ENCODE measurements around the gene STX17. TPM values are rescaled to one million over a fixed set of nuclear protein-coding genes. Genes with fewer than 3 reads are reported as not detected.

The STX17 gene
- total and polyA plus RNA-seq, 8 donors = 4.0 to 27.9 (median 21.8) TPM

DNA sequence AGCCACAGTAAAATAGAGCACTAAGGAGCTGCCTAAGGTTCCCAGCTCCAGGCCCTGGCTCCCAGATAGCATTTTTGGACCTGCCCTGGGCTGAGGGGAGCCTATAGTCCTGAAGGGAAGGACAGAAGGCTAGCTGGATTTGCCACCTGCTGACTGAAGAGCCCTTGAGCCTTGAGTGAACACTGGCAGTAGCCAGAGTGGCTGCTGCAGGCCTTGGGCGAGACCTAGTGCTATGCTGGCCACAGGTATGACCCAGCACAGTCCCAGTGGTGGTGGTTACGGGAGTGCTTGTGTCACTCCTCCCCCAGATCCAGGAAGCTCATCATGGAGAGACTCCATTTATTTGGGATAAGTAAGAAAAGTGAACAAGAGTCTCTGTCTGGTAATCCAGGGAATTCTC, 10.3 kb upstream of the STX17 start:
- Histone ChIP-seq H3K4me1 (no peaks in the 10 kb centered on the region), H3K27ac (no peak overlapping the region), H3K27me3 (no peaks in the 10 kb centered on the region), H3K4me3 (no peak overlapping the region), H3K36me3 (no peaks in the 10 kb centered on the region), H3K9me3 (no peaks in the 10 kb centered on the region)
- intact Hi-C loops (cut with DNase I) = no loop called here
- no peak for FAIRE-seq
- DNase-seq = no peak
- TF ChIP-seq, protein P1, sequence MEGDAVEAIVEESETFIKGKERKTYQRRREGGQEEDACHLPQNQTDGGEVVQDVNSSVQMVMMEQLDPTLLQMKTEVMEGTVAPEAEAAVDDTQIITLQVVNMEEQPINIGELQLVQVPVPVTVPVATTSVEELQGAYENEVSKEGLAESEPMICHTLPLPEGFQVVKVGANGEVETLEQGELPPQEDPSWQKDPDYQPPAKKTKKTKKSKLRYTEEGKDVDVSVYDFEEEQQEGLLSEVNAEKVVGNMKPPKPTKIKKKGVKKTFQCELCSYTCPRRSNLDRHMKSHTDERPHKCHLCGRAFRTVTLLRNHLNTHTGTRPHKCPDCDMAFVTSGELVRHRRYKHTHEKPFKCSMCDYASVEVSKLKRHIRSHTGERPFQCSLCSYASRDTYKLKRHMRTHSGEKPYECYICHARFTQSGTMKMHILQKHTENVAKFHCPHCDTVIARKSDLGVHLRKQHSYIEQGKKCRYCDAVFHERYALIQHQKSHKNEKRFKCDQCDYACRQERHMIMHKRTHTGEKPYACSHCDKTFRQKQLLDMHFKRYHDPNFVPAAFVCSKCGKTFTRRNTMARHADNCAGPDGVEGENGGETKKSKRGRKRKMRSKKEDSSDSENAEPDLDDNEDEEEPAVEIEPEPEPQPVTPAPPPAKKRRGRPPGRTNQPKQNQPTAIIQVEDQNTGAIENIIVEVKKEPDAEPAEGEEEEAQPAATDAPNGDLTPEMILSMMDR (IDR thresholded peaks at IDR 0.05) = no peak
- ATAC-seq = no peak
- WGBS, 2 donors = 100% methylated on average over 2 of the region's 2 CpGs

DNA sequence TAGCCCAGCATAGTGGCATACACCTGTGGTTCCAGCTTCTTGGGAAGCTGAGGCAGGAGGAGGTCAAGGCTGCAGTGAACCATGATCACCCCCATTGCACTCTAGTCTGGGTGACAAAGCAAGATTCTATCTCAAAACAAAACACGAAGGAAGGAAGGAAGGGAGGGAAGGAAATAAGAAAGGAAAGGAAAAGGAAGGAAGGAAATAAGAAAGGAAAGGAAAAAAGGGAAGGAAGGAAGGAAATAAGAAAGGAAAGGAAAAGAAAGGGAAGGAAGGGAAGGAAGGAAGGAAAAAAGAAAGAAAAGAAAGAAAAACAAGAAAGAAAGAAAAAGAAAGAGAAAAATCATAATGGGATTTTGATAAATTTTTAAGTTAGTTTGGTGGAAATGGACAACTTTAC, 3.1 kb upstream of the STX17 start:
- peaks cover 5 to 13% (median 6%) of the 10 kb centered on the region in 3 donors for H3K4me1 ChIP-seq
- no peaks in the 10 kb centered on the region for H3K36me3 ChIP-seq
- no peaks in the 10 kb centered on the region for H3K9me3 ChIP-seq
- H3K27me3 ChIP-seq = no peaks in the 10 kb centered on the region
- no peak overlapping the region for H3K27ac ChIP-seq
- H3K4me3 ChIP-seq = no peak overlapping the region
- FAIRE-seq (no peak), DNase-seq (no peak), ATAC-seq (no peak)
- WGBS, 2 donors = 86 to 93% methylated on average over 1 of the region's 1 CpG
- TF ChIP-seq, protein P1 (IDR thresholded peaks at IDR 0.05) = no peak
- intact Hi-C loops (cut with DNase I) = loop anchor here in 1 of 3 donors (10.0 kb wide), 1 partner anchor 61 kb away; no protein-coding TSS in a partner anchor

DNA sequence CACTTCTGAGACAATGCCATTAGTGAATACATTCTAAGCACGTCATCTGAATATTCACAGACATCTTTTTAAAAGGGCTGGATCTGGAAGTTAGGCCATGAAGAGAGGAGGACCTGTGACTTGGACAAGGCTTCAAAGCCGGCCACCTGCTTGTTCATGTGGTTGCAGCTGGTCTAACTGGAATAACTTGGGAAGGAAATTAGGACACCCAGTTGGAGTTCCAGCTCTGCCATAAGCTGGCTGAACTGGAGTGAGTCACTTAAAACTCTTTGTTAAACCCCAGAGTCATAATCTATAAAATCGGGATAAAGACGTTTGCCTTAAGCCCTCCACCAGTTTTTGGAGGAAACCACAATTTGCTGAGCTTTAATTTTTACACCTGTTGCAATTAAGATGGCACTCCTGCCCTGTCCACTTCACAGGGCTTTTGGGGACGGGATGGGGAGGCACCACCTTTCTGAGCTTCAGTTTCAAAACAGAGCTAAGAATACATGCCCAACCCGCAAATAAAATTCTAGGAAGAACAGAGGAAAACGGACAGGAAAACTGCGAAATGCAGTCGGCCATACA, 536 bp upstream of the STX17 start:
- ATAC-seq (peak in 3 of 4 donors; percentile 27 to 42 (median 28)), FAIRE-seq (no peak), DNase-seq (peak in 4 of 6 donors; percentile 9 to 35 (median 22))
- intact Hi-C loops (cut with DNase I) = loop anchor here in 1 of 3 donors (10.0 kb wide), 1 partner anchor 59 kb away; no protein-coding TSS in a partner anchor
- peak overlapping the region; percentile 97 to 99 (median 98) for H3K27ac ChIP-seq
- no peaks in the 10 kb centered on the region for H3K27me3 ChIP-seq
- H3K9me3 ChIP-seq = no peaks in the 10 kb centered on the region
- TF ChIP-seq, protein P1 (IDR thresholded peaks at IDR 0.05) = no peak
- H3K36me3 ChIP-seq = no peaks in the 10 kb centered on the region
- peak overlapping the region; percentile 81 to 92 (median 88) for H3K4me3 ChIP-seq
- peaks cover 6 to 13% (median 6%) of the 10 kb centered on the region in 3 donors for H3K4me1 ChIP-seq
- WGBS, 2 donors = 12% methylated on average over 9 of the region's 9 CpGs

DNA sequence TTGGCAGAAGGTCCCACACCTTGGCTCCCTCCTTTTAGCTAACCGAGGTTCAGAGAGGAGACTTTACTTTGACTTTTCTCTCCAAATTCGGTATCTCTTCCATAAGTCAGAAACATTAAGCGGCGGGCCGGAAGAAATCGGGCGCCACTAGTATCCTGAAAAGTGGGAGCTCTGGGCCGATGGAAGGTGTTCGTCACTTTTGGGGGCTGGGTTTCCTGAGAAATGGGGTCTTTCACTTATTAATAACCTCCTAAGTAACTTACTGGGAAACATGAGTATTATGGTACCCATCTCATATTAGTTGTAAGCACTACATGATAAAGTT, 716 bp downstream of the STX17 start:
- TF ChIP-seq, protein P1 (IDR thresholded peaks at IDR 0.05) = no peak
- Histone ChIP-seq H3K27ac (peak overlapping the region; percentile 97 to 99 (median 98)), H3K4me1 (peaks cover 6 to 13% (median 6%) of the 10 kb centered on the region in 3 donors)

DNA sequence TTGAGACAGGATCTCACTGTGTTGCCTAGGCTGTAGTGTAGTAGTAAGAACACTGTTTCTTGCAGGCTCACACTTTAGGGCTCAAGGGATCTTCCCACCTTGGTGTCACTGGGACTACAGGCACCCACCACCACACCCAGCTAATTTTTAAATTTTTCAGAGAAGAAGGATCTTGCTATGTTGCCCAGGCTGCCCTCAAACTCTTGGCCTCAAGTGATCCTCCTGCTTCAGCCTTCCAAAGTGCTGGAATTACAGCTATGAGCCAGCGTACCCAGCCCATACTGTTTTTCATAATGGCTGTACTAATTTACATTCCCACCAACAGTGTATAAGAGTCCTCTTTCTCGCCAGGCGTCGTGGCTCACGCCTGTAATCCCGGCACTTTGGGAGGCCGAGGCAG, 5.1 kb downstream of the STX17 start:
- Histone ChIP-seq H3K4me3 (no peak overlapping the region), H3K27ac (no peak overlapping the region), H3K27me3 (no peaks in the 10 kb centered on the region), H3K9me3 (no peaks in the 10 kb centered on the region), H3K36me3 (peaks cover 0 to 14% (median 7%) of the 10 kb centered on the region in 3 donors), H3K4me1 (peaks cover 6% of the 10 kb centered on the region in 3 donors)
- intact Hi-C loops (cut with DNase I) = no loop called here
- DNase-seq (no peak), FAIRE-seq (no peak), ATAC-seq (no peak)
- WGBS, 2 donors = 96 to 97% methylated on average over 7 of the region's 7 CpGs
- TF ChIP-seq, protein P1 (IDR thresholded peaks at IDR 0.05) = no peak

More for the DNA sequence above, 716 bp downstream of the STX17 start:
- peak overlapping the region; percentile 81 to 92 (median 88) for H3K4me3 ChIP-seq
- DNase-seq (no peak), ATAC-seq (no peak), FAIRE-seq (no peak)
- no peaks in the 10 kb centered on the region for H3K27me3 ChIP-seq
- 0 to 2% methylated on average over 9 of the region's 9 CpGs for whole genome bisulfite sequencing, 2 donors
- intact Hi-C loops (cut with DNase I) = loop anchor here in 1 of 3 donors (10.0 kb wide), 1 partner anchor 58 kb away; no protein-coding TSS in a partner anchor
- H3K9me3 ChIP-seq = no peaks in the 10 kb centered on the region
- H3K36me3 ChIP-seq = no peaks in the 10 kb centered on the region

All from pancreas (tissue), 10 donors.